Naive thymus-derived CD4-positive, alpha-beta T cell (primary cell): Measurements from ENCODE around the gene AFF2. TPM values are rescaled to one million over a fixed set of nuclear protein-coding genes. Genes with fewer than 3 reads are reported as not detected.

Experiments used
- ATAC-seq: fragments of 150-1000 bp; cut with Tn5 transposase; 2 replicates; pipeline ENCODE4 v1.10.0; 2021; ENCODE audit warnings: mild to moderate bottlenecking, moderate library complexity
- CTCF ChIA-PET: fragments of 350-600 bp; sonication (Branson Sonifier 250); formaldehyde crosslinking; loops from one replicate; lab custom pipeline; 2021; ENCODE audit warnings: antibody characterized with exemption; lab: Charles Lee
- POLR2A ChIA-PET: fragments of 350-600 bp; sonication (Branson Sonifier 250); formaldehyde crosslinking; loops from one replicate; lab custom pipeline; 2021; ENCODE audit warnings: antibody characterized with exemption, inconsistent platforms; lab: Charles Lee
- DNase-seq, 9 donors: peaks; one replicate each; pipeline versions ENCODE4 v3.0.0 to v3.0.0-alpha.2; 2020 to 2022; ENCODE audit warnings: mixed read lengths in 1 of 9
- H3K27ac ChIP-seq: one replicate; pipeline ENCODE4 v1.7.0; 2013; ENCODE audit warnings: mild to moderate bottlenecking, low read depth, low read length, moderate library complexity
- H3K27me3 ChIP-seq, 2 donors: one replicate each; pipeline ENCODE4 v1.7.0; 2013; ENCODE audit warnings: low read length in 2 of 2, mild to moderate bottlenecking in 2 of 2, moderate library complexity in 2 of 2; ENCODE audit not compliant: control insufficient read depth in 2 of 2, insufficient read depth in 2 of 2
- H3K36me3 ChIP-seq, 3 experiments: 1 replicate in 2 of 3; 2 replicates in 1 of 3; pipeline ENCODE4 v1.7.0; 2013; ENCODE audit warnings: low read length in 3 of 3, mild to moderate bottlenecking in 3 of 3, moderate library complexity in 1 of 3; ENCODE audit not compliant: insufficient read depth in 3 of 3, control insufficient read depth in 2 of 3
- H3K4me1 ChIP-seq, 2 donors: one replicate each; pipeline ENCODE4 v1.7.0; 2013; ENCODE audit warnings: low read length in 2 of 2, mild to moderate bottlenecking in 2 of 2, moderate library complexity in 1 of 2; ENCODE audit not compliant: control insufficient read depth in 2 of 2, insufficient read depth in 2 of 2
- H3K4me3 ChIP-seq: 2 replicates; pipeline ENCODE4 v1.7.0; 2013; ENCODE audit warnings: mild to moderate bottlenecking, low read length
- H3K9me3 ChIP-seq, 3 experiments: 1 replicate in 2 of 3; 2 replicates in 1 of 3; pipeline ENCODE4 v1.7.0; 2013; ENCODE audit warnings: low read length in 3 of 3; ENCODE audit not compliant: control insufficient read depth in 2 of 3
- H3K27ac Mint-ChIP-seq, 9 donors: one replicate each; pipeline ENCODE4 v1.8.0; 2020 to 2022; ENCODE audit warnings: mixed read lengths in 9 of 9, mild to moderate bottlenecking in 8 of 9, moderate library complexity in 5 of 9, inconsistent platforms in 2 of 9
- H3K27me3 Mint-ChIP-seq, 5 donors: one replicate each; pipeline ENCODE4 v1.8.0; 2021 to 2022; ENCODE audit warnings: mixed read lengths in 5 of 5, mild to moderate bottlenecking in 1 of 5
- H3K36me3 Mint-ChIP-seq, 5 donors: one replicate each; pipeline ENCODE4 v1.8.0; 2020 to 2022; ENCODE audit warnings: mixed read lengths in 5 of 5, mild to moderate bottlenecking in 3 of 5, inconsistent platforms in 1 of 5
- H3K4me1 Mint-ChIP-seq, 7 donors: one replicate each; pipeline ENCODE4 v1.8.0; 2020 to 2022; ENCODE audit warnings: mixed read lengths in 7 of 7, mild to moderate bottlenecking in 3 of 7, inconsistent platforms in 1 of 7
- H3K4me3 Mint-ChIP-seq, 10 donors: one replicate each; pipeline ENCODE4 v1.8.0; 2020 to 2022; ENCODE audit warnings: mild to moderate bottlenecking in 10 of 10, mixed read lengths in 10 of 10, moderate library complexity in 6 of 10, inconsistent platforms in 2 of 10
- H3K9me3 Mint-ChIP-seq, 11 donors: one replicate each; pipeline ENCODE4 v1.8.0; 2020 to 2022; ENCODE audit warnings: mixed read lengths in 11 of 11, mild to moderate bottlenecking in 4 of 11, inconsistent platforms in 1 of 11, moderate library complexity in 1 of 11
- intact Hi-C, 2 donors: fragments of 100-400 bp; cut with micrococcal nuclease; formaldehyde crosslinking; loops; one replicate each; pipeline ENCODE4 v1.15.1; 2023
- polyA plus RNA-seq, 2 donors: library from polyadenylated mRNA; unstranded; fragments of 300-500 nt; fragmentation: Illumina TruSeq; gene quantifications; one replicate each; pipeline ENCODE4 v1.2.3, GENCODE V29; 2021
- total RNA-seq, 6 experiments: library from RNA in 5 of 6; stranded (reverse) in 5 of 6; gene quantifications; 1 replicate in 5 of 6; 2 replicates in 1 of 6; pipeline ENCODE4 v1.2.3 and lab custom pipeline; 2021 to 2026

The AFF2 gene
- total and polyA plus RNA-seq, 7 experiments from 2014 or later: 0.31 to 6.0 (median 2.8) TPM

DNA sequence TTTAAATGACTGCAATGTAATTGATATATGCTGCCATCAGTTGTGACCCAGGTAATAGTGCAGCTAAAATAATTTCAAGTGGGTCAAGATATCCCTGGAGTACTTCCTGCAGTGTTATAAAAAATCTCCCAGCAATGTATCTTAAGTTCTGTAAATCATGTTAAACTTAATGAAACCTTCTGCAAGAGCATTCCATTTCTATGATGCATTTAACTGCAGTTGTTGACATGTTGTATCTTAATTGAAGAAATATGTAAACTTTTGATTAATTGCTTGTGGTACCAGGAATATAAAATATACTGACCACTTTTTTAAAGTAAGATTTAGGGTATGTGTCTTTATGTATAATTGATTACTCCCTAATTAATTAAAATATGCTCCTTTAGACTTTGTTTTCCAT lies 213.6 kb downstream of the AFF2 start:
- Histone ChIP-seq H3K4me3 (no peak overlapping the region), H3K9me3 (no peaks in the 10 kb centered on the region), H3K4me1 (no peaks in the 10 kb centered on the region), H3K27ac (no peak overlapping the region), H3K27me3 (no peaks in the 10 kb centered on the region), H3K36me3 (no peaks in the 10 kb centered on the region)
- CTCF ChIA-PET: no interaction called here
- Mint-ChIP-seq H3K4me1 (no peaks in the 10 kb centered on the region), H3K9me3 (peaks cover 0 to 2% (median 0%) of the 10 kb centered on the region in 11 donors), H3K4me3 (no peak overlapping the region), H3K36me3 (no peaks in the 10 kb centered on the region), H3K27ac (no peak overlapping the region), H3K27me3 (no peaks in the 10 kb centered on the region)
- ATAC-seq: no peak
- intact Hi-C loops: no loop called here
- no peak for DNase-seq
- POLR2A ChIA-PET: no interaction called here

DNA sequence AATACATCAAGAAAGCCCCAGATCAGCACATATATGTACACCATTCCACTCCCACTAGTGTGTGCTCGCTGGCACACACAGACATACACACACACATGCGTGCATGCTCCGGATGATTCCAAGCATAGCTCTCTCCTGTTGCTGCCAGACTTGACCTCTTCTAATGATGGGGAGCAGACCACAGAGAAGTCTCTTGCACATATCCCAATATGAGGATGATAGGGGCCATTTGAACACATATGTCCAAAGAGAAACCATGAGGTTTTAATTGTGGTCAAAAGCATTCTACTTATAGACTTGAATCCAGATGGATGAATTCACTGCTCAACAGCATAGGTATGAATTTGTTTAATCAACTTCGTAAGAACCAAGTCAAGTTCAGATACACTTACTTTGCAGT lies 214.9 kb downstream of the AFF2 start:
- Mint-ChIP-seq H3K27ac (no peak overlapping the region), H3K27me3 (no peaks in the 10 kb centered on the region), H3K4me1 (no peaks in the 10 kb centered on the region), H3K36me3 (no peaks in the 10 kb centered on the region), H3K9me3 (peaks cover 0 to 3% (median 0%) of the 10 kb centered on the region in 11 donors), H3K4me3 (no peak overlapping the region)
- intact Hi-C loops: no loop called here
- H3K4me1 ChIP-seq: no peaks in the 10 kb centered on the region
- ChIA-PET CTCF (no interaction called here), POLR2A (no interaction called here)
- no peaks in the 10 kb centered on the region for H3K9me3 ChIP-seq
- DNase-seq (no peak), ATAC-seq (no peak)
- H3K36me3 ChIP-seq: no peaks in the 10 kb centered on the region
- H3K4me3 ChIP-seq: no peak overlapping the region
- no peaks in the 10 kb centered on the region for H3K27me3 ChIP-seq
- H3K27ac ChIP-seq: no peak overlapping the region

DNA sequence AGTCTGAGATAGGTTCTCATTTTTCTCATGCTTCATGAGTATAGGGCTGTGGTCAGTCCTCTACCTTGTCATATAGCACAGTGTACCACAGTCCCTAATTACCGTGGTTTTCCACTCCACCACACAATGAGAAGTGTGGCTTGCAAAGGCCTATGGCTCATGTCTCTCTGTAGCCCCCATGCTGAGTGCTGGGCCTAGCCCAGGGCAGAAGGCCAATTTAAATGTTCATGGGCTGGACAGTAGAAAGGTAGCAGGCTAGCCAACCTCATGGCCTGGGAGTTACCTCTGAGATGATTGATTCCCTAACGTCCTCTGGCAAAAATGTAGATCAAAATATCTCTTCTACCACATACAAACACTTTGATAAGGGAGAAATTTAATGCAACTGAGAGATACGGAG lies 222.5 kb downstream of the AFF2 start:
- no peaks in the 10 kb centered on the region for H3K9me3 ChIP-seq
- ATAC-seq: no peak
- H3K9me3 Mint-ChIP-seq: peaks cover 0 to 8% (median 0%) of the 10 kb centered on the region in 11 donors
- H3K4me3 ChIP-seq: no peak overlapping the region
- H3K4me3 Mint-ChIP-seq: no peak overlapping the region
- no peak overlapping the region for H3K27ac ChIP-seq
- no peak for DNase-seq
- H3K4me1 ChIP-seq: no peaks in the 10 kb centered on the region
- no peaks in the 10 kb centered on the region for H3K27me3 ChIP-seq
- no peaks in the 10 kb centered on the region for H3K4me1 Mint-ChIP-seq
- no peak overlapping the region for H3K27ac Mint-ChIP-seq
- H3K36me3 Mint-ChIP-seq: peaks cover 0 to 5% (median 0%) of the 10 kb centered on the region in 5 donors
- no peaks in the 10 kb centered on the region for H3K36me3 ChIP-seq
- H3K27me3 Mint-ChIP-seq: no peaks in the 10 kb centered on the region
- POLR2A ChIA-PET: no interaction called here
- CTCF ChIA-PET: no interaction called here
- intact Hi-C loops: no loop called here

DNA sequence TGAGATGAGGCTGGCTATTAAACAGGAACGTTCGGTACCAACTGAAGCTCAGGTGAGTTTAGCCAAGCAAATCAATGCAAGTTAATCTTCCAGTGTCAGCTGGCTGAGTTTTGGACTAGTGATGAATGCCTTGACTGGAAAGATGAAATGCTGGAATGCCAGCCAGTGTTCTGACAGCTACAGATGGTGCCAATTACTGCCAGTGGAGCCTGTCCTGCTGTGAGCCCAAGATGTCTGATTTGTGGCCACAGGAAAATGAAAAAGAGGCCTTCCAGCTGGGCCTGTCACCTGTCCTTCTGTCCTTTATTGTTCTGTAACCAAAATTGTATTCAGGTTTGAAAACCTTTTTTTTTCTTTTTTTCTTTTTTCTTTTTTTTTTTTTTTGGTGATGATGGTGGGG lies 223.1 kb downstream of the AFF2 start:
- no peak overlapping the region for H3K27ac Mint-ChIP-seq
- no peaks in the 10 kb centered on the region for H3K4me1 ChIP-seq
- H3K4me3 Mint-ChIP-seq: no peak overlapping the region
- peaks cover 0 to 5% (median 0%) of the 10 kb centered on the region in 5 donors for H3K36me3 Mint-ChIP-seq
- no peaks in the 10 kb centered on the region for H3K36me3 ChIP-seq
- H3K4me3 ChIP-seq: no peak overlapping the region
- no peak overlapping the region for H3K27ac ChIP-seq
- intact Hi-C loops: no loop called here
- ATAC-seq (no peak), DNase-seq (no peak)
- H3K9me3 Mint-ChIP-seq: peaks cover 0 to 8% (median 0%) of the 10 kb centered on the region in 11 donors
- ChIA-PET CTCF (no interaction called here), POLR2A (no interaction called here)
- H3K9me3 ChIP-seq: no peaks in the 10 kb centered on the region
- no peaks in the 10 kb centered on the region for H3K4me1 Mint-ChIP-seq
- H3K27me3 Mint-ChIP-seq: no peaks in the 10 kb centered on the region
- H3K27me3 ChIP-seq: no peaks in the 10 kb centered on the region

DNA sequence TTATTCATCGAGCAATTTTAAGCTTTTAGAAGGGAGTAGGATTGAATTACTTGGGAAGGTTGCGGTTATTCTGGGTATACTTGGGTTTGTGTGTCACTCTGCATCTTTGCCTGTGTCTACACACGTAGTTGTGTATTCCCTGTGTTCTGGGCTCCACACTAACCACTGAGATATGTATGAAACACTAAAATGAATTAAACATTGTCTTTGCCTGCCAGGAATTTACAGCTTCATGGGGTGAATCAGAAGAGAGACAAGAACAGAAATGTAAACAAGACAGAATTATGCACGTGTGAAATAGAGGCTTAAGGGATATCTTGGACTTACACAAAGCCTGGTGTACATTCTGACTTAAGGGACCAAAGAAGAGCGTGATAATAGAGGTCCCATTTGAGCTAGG lies 228.5 kb downstream of the AFF2 start:
- ChIA-PET POLR2A (no interaction called here), CTCF (no interaction called here)
- intact Hi-C loops: no loop called here
- H3K27me3 ChIP-seq: no peaks in the 10 kb centered on the region
- Mint-ChIP-seq H3K4me3 (no peak overlapping the region), H3K27me3 (no peaks in the 10 kb centered on the region), H3K9me3 (peaks cover 0 to 9% (median 0%) of the 10 kb centered on the region in 11 donors), H3K27ac (no peak overlapping the region), H3K4me1 (no peaks in the 10 kb centered on the region), H3K36me3 (no peaks in the 10 kb centered on the region)
- no peaks in the 10 kb centered on the region for H3K9me3 ChIP-seq
- H3K4me3 ChIP-seq: no peak overlapping the region
- DNase-seq (no peak), ATAC-seq (no peak)
- no peaks in the 10 kb centered on the region for H3K4me1 ChIP-seq
- H3K27ac ChIP-seq: no peak overlapping the region
- H3K36me3 ChIP-seq: no peaks in the 10 kb centered on the region

DNA sequence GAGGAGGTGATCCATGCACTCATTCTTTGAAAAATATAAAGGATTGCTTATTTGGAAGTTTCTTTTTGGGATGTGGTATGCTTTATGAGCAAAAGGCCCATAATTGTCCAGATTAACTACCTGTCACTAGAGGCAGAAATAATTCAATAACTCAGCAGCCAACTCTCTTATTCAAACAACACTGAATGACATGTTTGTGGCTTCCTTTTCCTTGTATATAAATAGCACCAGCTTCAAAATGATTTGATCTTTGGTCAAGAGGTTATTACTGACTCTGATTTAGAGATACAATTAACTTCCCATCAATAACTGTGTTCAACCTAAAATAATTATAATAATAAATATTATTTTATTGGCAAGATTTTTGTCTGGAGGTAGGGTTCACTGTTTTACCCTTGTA lies 232.3 kb downstream of the AFF2 start:
- peaks cover 0 to 3% (median 0%) of the 10 kb centered on the region in 5 donors for H3K36me3 Mint-ChIP-seq
- DNase-seq (no peak), ATAC-seq (no peak)
- H3K9me3 Mint-ChIP-seq: peaks cover 0 to 9% (median 0%) of the 10 kb centered on the region in 11 donors
- peaks cover 0 to under 1% (median 0%) of the 10 kb centered on the region in 7 donors for H3K4me1 Mint-ChIP-seq
- Histone ChIP-seq H3K4me3 (no peak overlapping the region), H3K36me3 (no peaks in the 10 kb centered on the region), H3K27ac (no peak overlapping the region), H3K27me3 (no peaks in the 10 kb centered on the region), H3K9me3 (no peaks in the 10 kb centered on the region), H3K4me1 (no peaks in the 10 kb centered on the region)
- POLR2A ChIA-PET: no interaction called here
- no peak overlapping the region for H3K27ac Mint-ChIP-seq
- CTCF ChIA-PET: no interaction called here
- no peak overlapping the region for H3K4me3 Mint-ChIP-seq
- intact Hi-C loops: no loop called here
- no peaks in the 10 kb centered on the region for H3K27me3 Mint-ChIP-seq

DNA sequence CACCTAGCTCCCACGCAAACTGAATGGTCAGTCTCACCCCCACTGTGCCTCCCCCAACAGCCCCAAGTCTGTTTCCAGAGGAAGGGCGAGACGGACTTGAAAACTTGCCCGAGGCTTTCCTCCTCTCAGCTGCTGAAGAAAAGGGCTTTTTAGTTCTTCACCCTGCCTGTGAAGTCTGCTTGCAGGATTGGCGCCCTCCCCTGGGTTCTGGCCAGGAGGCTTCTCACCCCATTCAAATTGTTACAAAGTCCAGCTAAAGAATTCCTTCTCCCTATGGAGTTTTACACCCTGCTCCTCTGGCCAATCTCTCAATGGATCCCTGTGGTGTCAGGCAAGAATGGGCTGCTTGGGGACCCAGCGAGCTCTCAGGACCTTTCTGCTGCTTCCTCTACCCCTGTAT lies 241.0 kb downstream of the AFF2 start:
- no peaks in the 10 kb centered on the region for H3K27me3 ChIP-seq

More for the DNA sequence above, 241.0 kb downstream of the AFF2 start:
- Mint-ChIP-seq H3K27ac (no peak overlapping the region), H3K36me3 (peaks cover 0 to 5% (median 0%) of the 10 kb centered on the region in 5 donors), H3K4me3 (no peak overlapping the region), H3K27me3 (no peaks in the 10 kb centered on the region), H3K4me1 (peaks cover 0 to 12% (median 0%) of the 10 kb centered on the region in 7 donors), H3K9me3 (peaks cover 0 to 7% (median 0%) of the 10 kb centered on the region in 11 donors)
- no peaks in the 10 kb centered on the region for H3K4me1 ChIP-seq
- ChIA-PET POLR2A (no interaction called here), CTCF (no interaction called here)
- no peak overlapping the region for H3K4me3 ChIP-seq
- no peak for ATAC-seq
- no peak overlapping the region for H3K27ac ChIP-seq
- intact Hi-C loops: loop anchor here in 1 of 2 donors (10.0 kb wide), 1 partner anchor 607 kb away; no protein-coding TSS in a partner anchor
- no peaks in the 10 kb centered on the region for H3K9me3 ChIP-seq
- DNase-seq: no peak
- H3K36me3 ChIP-seq: no peaks in the 10 kb centered on the region
